Thyroid gland (tissue), 4 donors: Measurements from ENCODE around the gene GRIN2A. TPM values are rescaled to one million over a fixed set of nuclear protein-coding genes. Genes with fewer than 3 reads are reported as not detected.

ENCODE experiments used
- DNase-seq, 2 donors: peaks; one replicate each; pipeline ENCODE4 v3.0.0-alpha.2; 2019
- H3K27ac ChIP-seq, 3 donors: fragments of 200-600 bp; sonication (generic); 1 replicate in 2 of 3; 2 replicates in 1 of 3; pipeline ENCODE4 v1.5.1; 2016 to 2019; ENCODE audit warnings: mild to moderate bottlenecking in 1 of 3, moderate library complexity in 1 of 3
- H3K27me3 ChIP-seq: fragments of 200-600 bp; sonication (generic); one replicate; pipeline ENCODE4 v1.5.1; 2019
- H3K36me3 ChIP-seq, 2 donors: fragments of 200-600 bp; sonication (generic); one replicate each; pipeline ENCODE4 v1.5.1; 2016 to 2019
- H3K4me1 ChIP-seq, 2 donors: fragments of 200-600 bp; sonication (generic); one replicate each; pipeline ENCODE4 v1.5.1; 2017 to 2019
- H3K4me3 ChIP-seq, 3 donors: fragments of 200-600 bp; sonication (generic); replicated peaks in 1 of 3; 1 replicate in 2 of 3; 2 replicates in 1 of 3; pipeline ENCODE4 v1.5.1; 2016; ENCODE audit warnings: mild to moderate bottlenecking in 1 of 3
- H3K9me3 ChIP-seq: fragments of 200-600 bp; sonication (generic); one replicate; pipeline ENCODE4 v1.5.1; 2017
- POLR2A ChIP-seq, 2 donors: fragments of 450-650 bp; IDR thresholded peaks; one replicate each; pipeline ENCODE4 v1.6.1; 2017; ENCODE audit warnings: antibody characterized with exemption in 2 of 2, mild to moderate bottlenecking in 2 of 2, moderate library complexity in 1 of 2
- WGBS, 2 donors: methylation state at CpG; one replicate each; pipeline ENCODE4 v1.1.5; 2017; 5-methylcytosine and 5-hydroxymethylcytosine counted together
- intact Hi-C: fragments of 100-400 bp; cut with DNase I; formaldehyde crosslinking; loops from one replicate; pipeline ENCODE4 v1.15.1; 2023
- total RNA-seq, 4 donors: library from RNA; depleted of rRNA; stranded (reverse); fragments of >200 nt; gene quantifications; one replicate each; pipeline ENCODE4 v1.2.3, GENCODE V29; 2016
- TF ChIP-seq, protein P1 (sequence below), 6 experiments: fragments of 200-600 bp in 3 of 6; fragments of 450-650 bp in 3 of 6; sonication (generic) in 3 of 6; IDR thresholded peaks; one replicate each; pipeline ENCODE4 v1.5.1; 2016 to 2019; ENCODE audit warnings: antibody characterized with exemption in 6 of 6, mild to moderate bottlenecking in 2 of 6, inconsistent platforms in 1 of 6, moderate library complexity in 1 of 6

The GRIN2A gene
- total RNA-seq, 4 donors from 2014 or later, result 0.11 to 1.3 (median 0.53) TPM

DNA sequence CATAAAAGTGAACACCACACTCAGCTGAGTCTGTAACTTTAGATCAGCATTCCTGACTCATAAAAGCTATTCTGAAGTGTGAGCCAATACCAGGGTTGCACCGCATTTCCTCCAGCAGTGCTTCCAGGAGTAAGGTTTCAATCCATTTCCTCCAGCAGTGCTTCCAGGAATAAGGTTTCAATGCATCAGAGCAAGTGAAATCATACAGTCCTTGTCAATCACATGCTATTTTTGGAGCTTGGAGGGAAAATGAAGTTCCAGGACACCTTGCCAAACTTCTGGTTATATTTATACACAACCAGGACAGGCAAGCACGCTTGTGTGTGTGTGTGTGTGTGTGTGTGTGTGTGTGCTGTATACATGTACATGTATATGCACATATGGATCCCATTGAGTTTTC lies 327.6 kb downstream of the GRIN2A start:
- Histone ChIP-seq H3K4me1 (no peaks in the 10 kb centered on the region), H3K36me3 (no peaks in the 10 kb centered on the region), H3K27me3 (no peaks in the 10 kb centered on the region), H3K4me3 (no peak overlapping the region), H3K27ac (no peak overlapping the region), H3K9me3 (no peaks in the 10 kb centered on the region)
- no peak for TF ChIP-seq POLR2A (IDR thresholded peaks at IDR 0.05)
- TF ChIP-seq, protein P1, sequence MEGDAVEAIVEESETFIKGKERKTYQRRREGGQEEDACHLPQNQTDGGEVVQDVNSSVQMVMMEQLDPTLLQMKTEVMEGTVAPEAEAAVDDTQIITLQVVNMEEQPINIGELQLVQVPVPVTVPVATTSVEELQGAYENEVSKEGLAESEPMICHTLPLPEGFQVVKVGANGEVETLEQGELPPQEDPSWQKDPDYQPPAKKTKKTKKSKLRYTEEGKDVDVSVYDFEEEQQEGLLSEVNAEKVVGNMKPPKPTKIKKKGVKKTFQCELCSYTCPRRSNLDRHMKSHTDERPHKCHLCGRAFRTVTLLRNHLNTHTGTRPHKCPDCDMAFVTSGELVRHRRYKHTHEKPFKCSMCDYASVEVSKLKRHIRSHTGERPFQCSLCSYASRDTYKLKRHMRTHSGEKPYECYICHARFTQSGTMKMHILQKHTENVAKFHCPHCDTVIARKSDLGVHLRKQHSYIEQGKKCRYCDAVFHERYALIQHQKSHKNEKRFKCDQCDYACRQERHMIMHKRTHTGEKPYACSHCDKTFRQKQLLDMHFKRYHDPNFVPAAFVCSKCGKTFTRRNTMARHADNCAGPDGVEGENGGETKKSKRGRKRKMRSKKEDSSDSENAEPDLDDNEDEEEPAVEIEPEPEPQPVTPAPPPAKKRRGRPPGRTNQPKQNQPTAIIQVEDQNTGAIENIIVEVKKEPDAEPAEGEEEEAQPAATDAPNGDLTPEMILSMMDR (IDR thresholded peaks at IDR 0.05), result no peak
- intact Hi-C loops, result no loop called here
- DNase-seq, result no peak
- 25 to 73% methylated on average over 2 of the region's 2 CpGs for WGBS, 2 donors

DNA sequence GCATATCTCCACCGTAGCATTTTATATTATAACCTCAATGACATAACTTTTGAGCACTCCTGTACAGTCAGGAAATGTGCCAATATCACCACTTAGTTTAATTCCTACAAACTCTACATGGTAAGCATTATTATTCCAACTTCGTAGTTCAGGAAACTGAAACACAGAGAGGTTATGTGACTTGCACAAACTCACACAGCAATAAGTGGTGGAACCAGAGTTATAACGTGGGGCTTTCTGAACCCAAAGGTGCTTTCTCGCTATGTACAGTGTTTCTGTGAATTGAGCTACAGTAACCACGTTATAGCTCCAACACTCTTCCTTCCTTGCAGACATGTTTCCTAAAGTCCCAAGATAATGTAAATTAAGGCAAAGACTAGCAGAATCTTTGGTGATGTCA lies 330.2 kb downstream of the GRIN2A start:
- TF ChIP-seq, protein P1 (IDR thresholded peaks at IDR 0.05), result no peak
- no peak for TF ChIP-seq POLR2A (IDR thresholded peaks at IDR 0.05)
- Histone ChIP-seq H3K9me3 (no peaks in the 10 kb centered on the region), H3K4me1 (no peaks in the 10 kb centered on the region), H3K36me3 (no peaks in the 10 kb centered on the region), H3K4me3 (no peak overlapping the region), H3K27me3 (no peaks in the 10 kb centered on the region), H3K27ac (no peak overlapping the region)
- 84 to 88% methylated on average over 5 of the region's 5 CpGs for WGBS, 2 donors
- intact Hi-C loops, result no loop called here
- DNase-seq, result no peak

DNA sequence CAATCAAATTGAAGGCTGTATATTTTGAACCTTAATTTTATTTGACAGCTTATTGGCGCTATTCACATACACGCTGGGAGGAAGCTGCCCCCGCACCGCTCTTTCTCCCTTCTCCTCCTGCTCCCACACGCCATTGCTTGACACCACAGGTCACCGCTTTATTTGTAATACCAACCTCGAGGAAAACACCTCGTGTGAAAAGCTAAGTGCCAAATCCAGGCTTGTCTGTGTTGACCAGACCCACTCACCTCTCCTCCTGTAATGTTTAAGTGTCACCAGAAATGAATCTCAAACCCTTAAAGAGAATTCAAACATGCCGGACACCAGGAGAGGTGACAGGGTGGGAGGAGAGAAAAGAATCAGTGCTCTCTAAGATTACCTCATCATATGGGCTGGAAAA lies 331.4 kb downstream of the GRIN2A start:
- Histone ChIP-seq H3K27me3 (no peaks in the 10 kb centered on the region), H3K4me1 (no peaks in the 10 kb centered on the region), H3K4me3 (no peak overlapping the region), H3K27ac (no peak overlapping the region), H3K36me3 (no peaks in the 10 kb centered on the region), H3K9me3 (no peaks in the 10 kb centered on the region)
- intact Hi-C loops, result no loop called here
- DNase-seq, result no peak
- no peak for TF ChIP-seq POLR2A (IDR thresholded peaks at IDR 0.05)
- TF ChIP-seq, protein P1 (IDR thresholded peaks at IDR 0.05), result no peak
- 68 to 76% methylated on average over 9 of the region's 9 CpGs for WGBS, 2 donors

GRCh38 chr16:9849697-9850245 lies 332.5 kb downstream of the GRIN2A start:
- intact Hi-C loops, result no loop called here
- no peak overlapping the region for H3K4me3 ChIP-seq
- H3K27ac ChIP-seq, result no peak overlapping the region
- WGBS, 2 donors, result 64 to 77% methylated on average over 14 to 20 of the region's 20 CpGs
- no peaks in the 10 kb centered on the region for H3K9me3 ChIP-seq
- H3K36me3 ChIP-seq, result no peaks in the 10 kb centered on the region
- no peaks in the 10 kb centered on the region for H3K4me1 ChIP-seq
- TF ChIP-seq, protein P1 (IDR thresholded peaks at IDR 0.05), result no peak
- no peak for TF ChIP-seq POLR2A (IDR thresholded peaks at IDR 0.05)
- no peak for DNase-seq
- H3K27me3 ChIP-seq, result no peaks in the 10 kb centered on the region

- no peaks in the 10 kb centered on the region for H3K36me3 ChIP-seq
- no peak overlapping the region for H3K27ac ChIP-seq
- no peaks in the 10 kb centered on the region for H3K27me3 ChIP-seq
- H3K9me3 ChIP-seq, result no peaks in the 10 kb centered on the region
- H3K4me1 ChIP-seq, result no peaks in the 10 kb centered on the region
- H3K4me3 ChIP-seq, result no peak overlapping the region
- 74 to 79% methylated on average over 2 of the region's 2 CpGs for WGBS, 2 donors
- no peak for DNase-seq
- intact Hi-C loops, result no loop called here
- TF ChIP-seq, protein P1 (IDR thresholded peaks at IDR 0.05), result no peak
- no peak for TF ChIP-seq POLR2A (IDR thresholded peaks at IDR 0.05)
Measured at GRCh38 chr16:9847146-9847545, 335.1 kb downstream of the GRIN2A start.
